H1 (cell line): Measurements from ENCODE around the gene SPHK1.
A peak's percentile ranks its signal among the peaks of the same experiment; 100 is the strongest.

ENCODE experiments used
- CTCF ChIP-seq, 3 experiments: IDR thresholded peaks; 1 replicate in 2 of 3; 2 replicates in 1 of 3; pipeline versions ENCODE4 v1.5.1 to v1.6.1; 2011; ENCODE audit warnings: low read length in 3 of 3, mild to moderate bottlenecking in 3 of 3, inconsistent platforms in 2 of 3, low read depth in 1 of 3, moderate library complexity in 1 of 3; ENCODE audit not compliant: insufficient read depth in 1 of 3; ENCODE audit errors: control extremely low read depth in 1 of 3
- EZH2 ChIP-seq: fragments of 200-600 bp; sonication (generic); IDR thresholded peaks from 2 replicates; pipeline ENCODE4 v1.7.1; 2012; ENCODE audit warnings: low read depth, mild to moderate bottlenecking, moderate library complexity, low read length, inconsistent platforms; ENCODE audit not compliant: severe bottlenecking
- GABPA ChIP-seq: IDR thresholded peaks from 2 replicates; pipeline ENCODE4 v1.6.1; 2011; ENCODE audit warnings: mild to moderate bottlenecking, low read length, moderate library complexity, borderline replicate concordance; ENCODE audit not compliant: insufficient read depth
- HDAC6 ChIP-seq: IDR thresholded peaks from one replicate; pipeline ENCODE4 v1.7.1; 2012; ENCODE audit warnings: low read depth, mild to moderate bottlenecking, inconsistent platforms, low read length, moderate library complexity
- JUN ChIP-seq: IDR thresholded peaks from 2 replicates; pipeline ENCODE4 v1.6.1; 2011; ENCODE audit warnings: low read depth, mild to moderate bottlenecking, improper control_type of control experiment, low read length
- JUND ChIP-seq: IDR thresholded peaks from 2 replicates; pipeline ENCODE4 v1.6.1; 2011; ENCODE audit warnings: mild to moderate bottlenecking, improper control_type of control experiment, low read length
- POLR2A ChIP-seq, 2 experiments: IDR thresholded peaks; 1 replicate in 1 of 2; 2 replicates in 1 of 2; pipeline ENCODE4 v1.6.1; 2011; ENCODE audit warnings: low read depth in 2 of 2, low read length in 2 of 2, mild to moderate bottlenecking in 2 of 2; ENCODE audit errors: control extremely low read depth in 1 of 2
- POLR2AphosphoS5 ChIP-seq: IDR thresholded peaks from 2 replicates; pipeline ENCODE4 v1.6.1; 2011; ENCODE audit warnings: low read depth, low read length
- RAD21 ChIP-seq, 2 experiments: IDR thresholded peaks in 1 of 2; conservative IDR thresholded peaks in 1 of 2; 2 replicates each; pipeline ENCODE4 v1.6.1; 2011; ENCODE audit warnings: low read depth in 2 of 2, low read length in 2 of 2, improper control_type of control experiment in 1 of 2, inconsistent platforms in 1 of 2, mild to moderate bottlenecking in 1 of 2, moderate library complexity in 1 of 2
- SUZ12 ChIP-seq: fragments of 200-600 bp; sonication (generic); IDR thresholded peaks from 2 replicates; pipeline ENCODE4 v1.6.1; 2012; ENCODE audit warnings: mild to moderate bottlenecking, inconsistent platforms, low read length, moderate library complexity, mixed read lengths
- USF2 ChIP-seq: IDR thresholded peaks from 2 replicates; pipeline ENCODE4 v1.6.1; 2011; ENCODE audit warnings: low read length, improper control_type of control experiment

GRCh38 chr17:76388966-76389888, 4.8 kb downstream of the SPHK1 start:
- TF ChIP-seq EZH2, result no peak
- peak; percentile 20 to 33 (median 24) for TF ChIP-seq CTCF (IDR thresholded peaks at IDR 0.05; ENCODE audit: control extremely low read depth in 1 of 3, insufficient read depth in 1 of 3, low read depth in 1 of 3, low read length in 3 of 3)
- no peak for TF ChIP-seq POLR2A (IDR thresholded peaks at IDR 0.05; ENCODE audit: control extremely low read depth in 1 of 2, low read depth in 2 of 2, low read length in 2 of 2)
- no peak for TF ChIP-seq JUND
- TF ChIP-seq GABPA, result no peak
- TF ChIP-seq RAD21 (IDR thresholded peaks at IDR 0.05 in 1 of 2, conservative IDR thresholded peaks at IDR 0.05 in 1 of 2; ENCODE audit: low read depth in 2 of 2, low read length in 2 of 2), result no peak
- no peak for TF ChIP-seq HDAC6
- TF ChIP-seq USF2, result no peak
- TF ChIP-seq POLR2AphosphoS5, result peak; percentile 33; the same call in 1 of the 2 replicates
- no peak for TF ChIP-seq JUN
- TF ChIP-seq SUZ12, result no peak
